WTC11 (cell line): ENCODE results near the gene QKI. TPM values are rescaled to one million over a fixed set of nuclear protein-coding genes. Genes with fewer than 3 reads are reported as not detected.

Experiments
- ATAC-seq: fragments of 200-7000 bp; cut with Tn5 transposase; 2 replicates; pipeline ENCODE4 v1.10.0; 2021; ENCODE audit warnings: mild to moderate bottlenecking, moderate library complexity
- CTCF ChIA-PET: fragments of 300-600 bp; sonication (Branson Sonifier 250); formaldehyde crosslinking; loops from one replicate; lab custom pipeline; 2021; ENCODE audit warnings: antibody characterized with exemption; lab: Charles Lee
- POLR2A ChIA-PET: fragments of 350-600 bp; sonication (Branson Sonifier 250); formaldehyde crosslinking; loops from one replicate; lab custom pipeline; 2021; ENCODE audit warnings: antibody characterized with exemption; lab: Charles Lee
- DNase-seq: peaks from one replicate; pipeline ENCODE4 v3.0.0; 2021; ENCODE audit warnings: low spot score
- H3K27ac Mint-ChIP-seq: 2 replicates; pipeline ENCODE4 v1.8.0; 2021; ENCODE audit warnings: mixed read lengths
- H3K27me3 Mint-ChIP-seq: 2 replicates; pipeline ENCODE4 v1.8.0; 2021; ENCODE audit warnings: low read depth, mild to moderate bottlenecking, moderate library complexity, mixed read lengths
- H3K36me3 Mint-ChIP-seq: 2 replicates; pipeline ENCODE4 v1.8.0; 2021; ENCODE audit warnings: mixed read lengths
- H3K4me1 Mint-ChIP-seq: 2 replicates; pipeline ENCODE4 v1.8.0; 2022; ENCODE audit warnings: mixed read lengths
- H3K4me3 Mint-ChIP-seq: 2 replicates; pipeline ENCODE4 v1.8.0; 2021; ENCODE audit warnings: mild to moderate bottlenecking, moderate library complexity, mixed read lengths
- H3K9me3 Mint-ChIP-seq: 2 replicates; pipeline ENCODE4 v1.8.0; 2021; ENCODE audit warnings: mixed read lengths
- CREM ChIP-seq: sonication (generic); formaldehyde crosslinking; IDR thresholded peaks from 2 replicates; pipeline ENCODE4 v1.8.1; 2022; ENCODE audit warnings: mild to moderate bottlenecking, missing genetic modification reagents, moderate library complexity
- ETV6 ChIP-seq: sonication (generic); formaldehyde crosslinking; IDR thresholded peaks from 2 replicates; pipeline ENCODE4 v1.8.1; 2022; ENCODE audit warnings: mild to moderate bottlenecking, missing genetic modification reagents
- FOXJ3 ChIP-seq: sonication (generic); formaldehyde crosslinking; IDR thresholded peaks from 2 replicates; pipeline ENCODE4 v1.9.0; 2021; ENCODE audit warnings: missing genetic modification reagents, mild to moderate bottlenecking, borderline replicate concordance
- MYBL2 ChIP-seq: sonication (generic); formaldehyde crosslinking; IDR thresholded peaks from 2 replicates; pipeline ENCODE4 v1.8.1; 2023; ENCODE audit warnings: mild to moderate bottlenecking, moderate library complexity, missing genetic modification reagents
- NR1H2 ChIP-seq: sonication (generic); formaldehyde crosslinking; IDR thresholded peaks from 2 replicates; pipeline ENCODE4 v1.9.0; 2021; ENCODE audit warnings: mild to moderate bottlenecking, moderate library complexity, missing genetic modification reagents
- SP1 ChIP-seq: sonication (generic); formaldehyde crosslinking; conservative IDR thresholded peaks from 2 replicates; pipeline ENCODE4 v1.8.1; 2022; ENCODE audit warnings: missing genetic modification reagents
- ZNF121 ChIP-seq: sonication (generic); formaldehyde crosslinking; IDR thresholded peaks from 2 replicates; pipeline ENCODE4 v1.8.0; 2023; ENCODE audit warnings: missing genetic modification reagents
- ZNF219 ChIP-seq: sonication (generic); formaldehyde crosslinking; IDR thresholded peaks from 2 replicates; pipeline ENCODE4 v1.8.0; 2023; ENCODE audit warnings: missing genetic modification reagents, mild to moderate bottlenecking, borderline replicate concordance
- ZNF671 ChIP-seq: fragments of 250-450 bp; sonication (Bioruptor Pico); IDR thresholded peaks from 2 replicates; pipeline ENCODE4 v1.8.0; 2021; ENCODE audit warnings: mild to moderate bottlenecking
- total RNA-seq: library from RNA; stranded (reverse); gene quantifications from 3 replicates; pipeline ENCODE4 v1.2.3, GENCODE V29; 2021
- TF ChIP-seq, protein P1 (sequence below): fragments of 250-450 bp; sonication (Bioruptor Pico); IDR thresholded peaks from 2 replicates; pipeline ENCODE4 v1.9.0; 2021; ENCODE audit warnings: moderate library complexity, mild to moderate bottlenecking, inconsistent platforms, borderline replicate concordance
- TF ChIP-seq, protein P2 (sequence below): sonication (generic); formaldehyde crosslinking; IDR thresholded peaks from 2 replicates; pipeline ENCODE4 v1.8.1; 2023; ENCODE audit warnings: mild to moderate bottlenecking, missing genetic modification reagents
- TF ChIP-seq, protein P3 (sequence below): sonication (generic); formaldehyde crosslinking; IDR thresholded peaks from 2 replicates; pipeline ENCODE4 v1.8.1; 2022; ENCODE audit warnings: mild to moderate bottlenecking, missing genetic modification reagents, moderate library complexity, borderline replicate concordance
- TF ChIP-seq, protein P4 (sequence below): sonication (generic); formaldehyde crosslinking; IDR thresholded peaks from 2 replicates; pipeline ENCODE4 v1.8.1; 2023; ENCODE audit warnings: mild to moderate bottlenecking, missing genetic modification reagents, moderate library complexity
- TF ChIP-seq, protein P5 (sequence below): sonication (generic); formaldehyde crosslinking; IDR thresholded peaks from 2 replicates; pipeline ENCODE4 v1.8.1; 2022; ENCODE audit warnings: mild to moderate bottlenecking, moderate library complexity, missing genetic modification reagents
- TF ChIP-seq, protein P6 (sequence below): fragments of 200-600 bp; IDR thresholded peaks from 2 replicates; pipeline ENCODE4 v1.8.0; 2022; ENCODE audit warnings: antibody characterized with exemption
- TF ChIP-seq, protein P7 (sequence below): fragments of 250-450 bp; sonication (Bioruptor Pico); IDR thresholded peaks from 2 replicates; pipeline ENCODE4 v1.9.0; 2021; ENCODE audit warnings: mild to moderate bottlenecking

Gene QKI
- total RNA-seq, 1 experiment from 2014 or later, result 145 TPM

- Mint-ChIP-seq H3K36me3 (peaks cover 6% of the 10 kb centered on the region), H3K4me3 (no peak overlapping the region), H3K27me3 (no peaks in the 10 kb centered on the region), H3K4me1 (peaks cover 63% of the 10 kb centered on the region), H3K27ac (no peak overlapping the region), H3K9me3 (no peaks in the 10 kb centered on the region)
- CTCF ChIA-PET, result interaction anchor here (0.6 to 1.2 kb wide), 2 partner anchors 22 to 58 kb away, joined by 3 read pairs; no protein-coding TSS in a partner anchor
- ATAC-seq (no peak), DNase-seq (no peak)
- POLR2A ChIA-PET, result no interaction called here
- TF ChIP-seq NR1H2 (CRISPR knock-in tag) (no peak), ZNF671 (CRISPR knock-in tag) (no peak), CREM (CRISPR knock-in tag) (no peak), ZNF219 (CRISPR knock-in tag) (no peak), SP1 (CRISPR knock-in tag) (no peak)
- TF ChIP-seq, protein P1, sequence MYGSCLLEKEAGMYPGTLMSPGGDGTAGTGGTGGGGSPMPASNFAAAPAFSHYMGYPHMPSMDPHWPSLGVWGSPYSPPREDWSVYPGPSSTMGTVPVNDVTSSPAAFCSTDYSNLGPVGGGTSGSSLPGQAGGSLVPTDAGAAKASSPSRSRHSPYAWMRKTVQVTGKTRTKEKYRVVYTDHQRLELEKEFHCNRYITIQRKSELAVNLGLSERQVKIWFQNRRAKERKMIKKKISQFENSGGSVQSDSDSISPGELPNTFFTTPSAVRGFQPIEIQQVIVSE (CRISPR knock-in tag), result no peak
Measured at GRCh38 chr6:163532526-163533078, 118.1 kb downstream of the QKI start.

GRCh38 chr6:163533443-163533842 is 118.9 kb downstream of the QKI start:
- H3K27me3 Mint-ChIP-seq, result no peaks in the 10 kb centered on the region
- ATAC-seq (no peak), DNase-seq (no peak)
- H3K36me3 Mint-ChIP-seq, result peaks cover 6% of the 10 kb centered on the region
- no peaks in the 10 kb centered on the region for H3K9me3 Mint-ChIP-seq
- peak overlapping the region; percentile 28; the same call in 1 of the 2 replicates for H3K27ac Mint-ChIP-seq
- peaks cover 65% of the 10 kb centered on the region for H3K4me1 Mint-ChIP-seq
- CTCF ChIA-PET, result interaction anchor here (1.2 kb wide), 1 partner anchor 21 kb away, joined by 3 read pairs; no protein-coding TSS in a partner anchor
- POLR2A ChIA-PET, result no interaction called here
- no peak overlapping the region for H3K4me3 Mint-ChIP-seq
- TF ChIP-seq, protein P2, sequence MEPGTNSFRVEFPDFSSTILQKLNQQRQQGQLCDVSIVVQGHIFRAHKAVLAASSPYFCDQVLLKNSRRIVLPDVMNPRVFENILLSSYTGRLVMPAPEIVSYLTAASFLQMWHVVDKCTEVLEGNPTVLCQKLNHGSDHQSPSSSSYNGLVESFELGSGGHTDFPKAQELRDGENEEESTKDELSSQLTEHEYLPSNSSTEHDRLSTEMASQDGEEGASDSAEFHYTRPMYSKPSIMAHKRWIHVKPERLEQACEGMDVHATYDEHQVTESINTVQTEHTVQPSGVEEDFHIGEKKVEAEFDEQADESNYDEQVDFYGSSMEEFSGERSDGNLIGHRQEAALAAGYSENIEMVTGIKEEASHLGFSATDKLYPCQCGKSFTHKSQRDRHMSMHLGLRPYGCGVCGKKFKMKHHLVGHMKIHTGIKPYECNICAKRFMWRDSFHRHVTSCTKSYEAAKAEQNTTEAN (CRISPR knock-in tag), result no peak
- TF ChIP-seq, protein P3, sequence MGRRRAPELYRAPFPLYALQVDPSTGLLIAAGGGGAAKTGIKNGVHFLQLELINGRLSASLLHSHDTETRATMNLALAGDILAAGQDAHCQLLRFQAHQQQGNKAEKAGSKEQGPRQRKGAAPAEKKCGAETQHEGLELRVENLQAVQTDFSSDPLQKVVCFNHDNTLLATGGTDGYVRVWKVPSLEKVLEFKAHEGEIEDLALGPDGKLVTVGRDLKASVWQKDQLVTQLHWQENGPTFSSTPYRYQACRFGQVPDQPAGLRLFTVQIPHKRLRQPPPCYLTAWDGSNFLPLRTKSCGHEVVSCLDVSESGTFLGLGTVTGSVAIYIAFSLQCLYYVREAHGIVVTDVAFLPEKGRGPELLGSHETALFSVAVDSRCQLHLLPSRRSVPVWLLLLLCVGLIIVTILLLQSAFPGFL, result no peak
- TF ChIP-seq ZNF121 (CRISPR knock-in tag) (no peak), FOXJ3 (no peak), ZNF671 (CRISPR knock-in tag) (no peak), ETV6 (CRISPR knock-in tag) (no peak), MYBL2 (CRISPR knock-in tag) (no peak)
- TF ChIP-seq, protein P4, sequence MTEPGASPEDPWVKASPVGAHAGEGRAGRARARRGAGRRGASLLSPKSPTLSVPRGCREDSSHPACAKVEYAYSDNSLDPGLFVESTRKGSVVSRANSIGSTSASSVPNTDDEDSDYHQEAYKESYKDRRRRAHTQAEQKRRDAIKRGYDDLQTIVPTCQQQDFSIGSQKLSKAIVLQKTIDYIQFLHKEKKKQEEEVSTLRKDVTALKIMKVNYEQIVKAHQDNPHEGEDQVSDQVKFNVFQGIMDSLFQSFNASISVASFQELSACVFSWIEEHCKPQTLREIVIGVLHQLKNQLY (CRISPR knock-in tag), result no peak

- H3K4me3 Mint-ChIP-seq, result no peak overlapping the region
- ChIA-PET CTCF (no interaction called here), POLR2A (no interaction called here)
- TF ChIP-seq, protein P5, sequence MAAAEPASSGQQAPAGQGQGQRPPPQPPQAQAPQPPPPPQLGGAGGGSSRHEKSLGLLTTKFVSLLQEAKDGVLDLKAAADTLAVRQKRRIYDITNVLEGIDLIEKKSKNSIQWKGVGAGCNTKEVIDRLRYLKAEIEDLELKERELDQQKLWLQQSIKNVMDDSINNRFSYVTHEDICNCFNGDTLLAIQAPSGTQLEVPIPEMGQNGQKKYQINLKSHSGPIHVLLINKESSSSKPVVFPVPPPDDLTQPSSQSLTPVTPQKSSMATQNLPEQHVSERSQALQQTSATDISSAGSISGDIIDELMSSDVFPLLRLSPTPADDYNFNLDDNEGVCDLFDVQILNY (CRISPR knock-in tag), result no peak
- TF ChIP-seq, protein P6, sequence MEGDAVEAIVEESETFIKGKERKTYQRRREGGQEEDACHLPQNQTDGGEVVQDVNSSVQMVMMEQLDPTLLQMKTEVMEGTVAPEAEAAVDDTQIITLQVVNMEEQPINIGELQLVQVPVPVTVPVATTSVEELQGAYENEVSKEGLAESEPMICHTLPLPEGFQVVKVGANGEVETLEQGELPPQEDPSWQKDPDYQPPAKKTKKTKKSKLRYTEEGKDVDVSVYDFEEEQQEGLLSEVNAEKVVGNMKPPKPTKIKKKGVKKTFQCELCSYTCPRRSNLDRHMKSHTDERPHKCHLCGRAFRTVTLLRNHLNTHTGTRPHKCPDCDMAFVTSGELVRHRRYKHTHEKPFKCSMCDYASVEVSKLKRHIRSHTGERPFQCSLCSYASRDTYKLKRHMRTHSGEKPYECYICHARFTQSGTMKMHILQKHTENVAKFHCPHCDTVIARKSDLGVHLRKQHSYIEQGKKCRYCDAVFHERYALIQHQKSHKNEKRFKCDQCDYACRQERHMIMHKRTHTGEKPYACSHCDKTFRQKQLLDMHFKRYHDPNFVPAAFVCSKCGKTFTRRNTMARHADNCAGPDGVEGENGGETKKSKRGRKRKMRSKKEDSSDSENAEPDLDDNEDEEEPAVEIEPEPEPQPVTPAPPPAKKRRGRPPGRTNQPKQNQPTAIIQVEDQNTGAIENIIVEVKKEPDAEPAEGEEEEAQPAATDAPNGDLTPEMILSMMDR, result no peak
- TF ChIP-seq, protein P7, sequence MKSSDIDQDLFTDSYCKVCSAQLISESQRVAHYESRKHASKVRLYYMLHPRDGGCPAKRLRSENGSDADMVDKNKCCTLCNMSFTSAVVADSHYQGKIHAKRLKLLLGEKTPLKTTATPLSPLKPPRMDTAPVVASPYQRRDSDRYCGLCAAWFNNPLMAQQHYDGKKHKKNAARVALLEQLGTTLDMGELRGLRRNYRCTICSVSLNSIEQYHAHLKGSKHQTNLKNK (CRISPR knock-in tag), result no peak
- TF ChIP-seq ZNF121 (CRISPR knock-in tag), result peak; percentile 46; the same call in 1 of the 2 replicates
- no peak for DNase-seq
- no peak for ATAC-seq
- H3K4me1 Mint-ChIP-seq, result peaks cover 71% of the 10 kb centered on the region
- H3K27me3 Mint-ChIP-seq, result no peaks in the 10 kb centered on the region
- H3K9me3 Mint-ChIP-seq, result no peaks in the 10 kb centered on the region
- no peak overlapping the region for H3K27ac Mint-ChIP-seq
- H3K36me3 Mint-ChIP-seq, result peaks cover 6% of the 10 kb centered on the region
Measured at GRCh38 chr6:163536770-163537169, 122.3 kb downstream of the QKI start.
